Bronchial epithelial cell (primary cell): Measurements from ENCODE around the gene RGS6. TPM values are rescaled to one million over a fixed set of nuclear protein-coding genes. Genes with fewer than 3 reads are reported as not detected.

Source experiments
- DNase-seq: peaks from one replicate; pipeline ENCODE4 v3.0.0-alpha.2; 2010; ENCODE audit warnings: low read depth
- FAIRE-seq: peaks from 2 replicates; lab custom pipeline; 2011; peaks lifted over from hg19 to GRCh38; lab: Jason Lieb, UNC
- H3K27me3 ChIP-seq: 2 replicates; pipeline ENCODE4 v1.5.1; 2011; ENCODE audit warnings: low read length; ENCODE audit not compliant: control insufficient read depth, insufficient read depth
- H3K36me3 ChIP-seq: 2 replicates; pipeline ENCODE4 v1.5.1; 2011; ENCODE audit warnings: low read length; ENCODE audit not compliant: control insufficient read depth, insufficient read depth
- H3K4me3 ChIP-seq: 2 replicates; pipeline ENCODE4 v1.5.1; 2011; ENCODE audit warnings: mild to moderate bottlenecking, low read depth, low read length, control low read depth
- total RNA-seq: library from RNA; depleted of rRNA; stranded (reverse); fragments of >200 nt; gene quantifications from 2 replicates; pipeline ENCODE4 v1.2.1, GENCODE V29; 2014
- TF ChIP-seq, protein P1 (sequence below): IDR thresholded peaks from 2 replicates; pipeline ENCODE4 v1.5.1; 2011; ENCODE audit warnings: mild to moderate bottlenecking, moderate library complexity, low read length, control low read depth, inconsistent platforms; ENCODE audit not compliant: insufficient read depth, severe bottlenecking

Gene RGS6
- total RNA-seq, 1 donor from 2014 or later, result not detected

DNA sequence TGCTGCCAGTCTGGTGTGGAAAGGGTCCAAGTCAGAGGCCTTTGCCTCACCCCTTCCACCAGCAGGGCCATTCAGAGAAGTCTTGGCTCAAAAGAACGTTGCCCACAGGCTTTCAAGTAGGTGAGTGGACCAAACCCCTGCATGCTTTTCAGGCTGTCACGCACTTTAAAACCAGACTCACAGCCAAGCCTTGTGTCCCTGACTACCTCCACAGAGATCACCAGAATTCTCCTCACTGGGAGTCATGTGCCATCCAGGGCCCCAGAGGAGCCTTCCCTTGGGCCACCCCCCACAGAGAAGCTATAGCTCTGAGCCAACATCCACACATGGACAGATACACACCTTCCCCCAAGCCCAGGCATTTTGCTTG is 678.6 kb downstream of the RGS6 start:
- DNase-seq (no peak), FAIRE-seq (no peak)
- H3K36me3 ChIP-seq, result no peaks in the 10 kb centered on the region
- H3K4me3 ChIP-seq, result no peak overlapping the region
- TF ChIP-seq, protein P1, sequence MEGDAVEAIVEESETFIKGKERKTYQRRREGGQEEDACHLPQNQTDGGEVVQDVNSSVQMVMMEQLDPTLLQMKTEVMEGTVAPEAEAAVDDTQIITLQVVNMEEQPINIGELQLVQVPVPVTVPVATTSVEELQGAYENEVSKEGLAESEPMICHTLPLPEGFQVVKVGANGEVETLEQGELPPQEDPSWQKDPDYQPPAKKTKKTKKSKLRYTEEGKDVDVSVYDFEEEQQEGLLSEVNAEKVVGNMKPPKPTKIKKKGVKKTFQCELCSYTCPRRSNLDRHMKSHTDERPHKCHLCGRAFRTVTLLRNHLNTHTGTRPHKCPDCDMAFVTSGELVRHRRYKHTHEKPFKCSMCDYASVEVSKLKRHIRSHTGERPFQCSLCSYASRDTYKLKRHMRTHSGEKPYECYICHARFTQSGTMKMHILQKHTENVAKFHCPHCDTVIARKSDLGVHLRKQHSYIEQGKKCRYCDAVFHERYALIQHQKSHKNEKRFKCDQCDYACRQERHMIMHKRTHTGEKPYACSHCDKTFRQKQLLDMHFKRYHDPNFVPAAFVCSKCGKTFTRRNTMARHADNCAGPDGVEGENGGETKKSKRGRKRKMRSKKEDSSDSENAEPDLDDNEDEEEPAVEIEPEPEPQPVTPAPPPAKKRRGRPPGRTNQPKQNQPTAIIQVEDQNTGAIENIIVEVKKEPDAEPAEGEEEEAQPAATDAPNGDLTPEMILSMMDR, result no peak
- H3K27me3 ChIP-seq, result no peaks in the 10 kb centered on the region

DNA sequence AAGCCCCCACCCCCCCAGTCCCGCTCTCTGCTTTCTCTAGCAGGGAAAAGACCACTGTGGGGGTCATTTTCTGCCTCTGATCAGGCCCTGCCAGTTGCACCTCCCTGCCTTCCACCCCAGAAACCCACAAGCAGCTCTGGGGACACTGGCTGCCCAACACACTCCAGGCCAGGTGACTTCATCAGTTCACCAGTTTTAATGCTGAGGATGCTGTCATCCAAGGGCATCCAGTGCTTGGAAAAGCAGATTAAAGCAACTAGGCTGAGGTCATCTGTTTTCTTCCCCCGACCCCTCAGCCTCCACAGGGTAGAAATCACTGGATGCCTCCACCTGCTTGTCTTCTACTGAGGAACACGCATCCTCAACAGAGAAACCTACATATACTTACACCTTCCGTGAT is 679.3 kb downstream of the RGS6 start:
- TF ChIP-seq, protein P1, result no peak
- H3K27me3 ChIP-seq, result no peaks in the 10 kb centered on the region
- H3K36me3 ChIP-seq, result no peaks in the 10 kb centered on the region
- FAIRE-seq, result no peak
- no peak overlapping the region for H3K4me3 ChIP-seq
- no peak for DNase-seq

DNA sequence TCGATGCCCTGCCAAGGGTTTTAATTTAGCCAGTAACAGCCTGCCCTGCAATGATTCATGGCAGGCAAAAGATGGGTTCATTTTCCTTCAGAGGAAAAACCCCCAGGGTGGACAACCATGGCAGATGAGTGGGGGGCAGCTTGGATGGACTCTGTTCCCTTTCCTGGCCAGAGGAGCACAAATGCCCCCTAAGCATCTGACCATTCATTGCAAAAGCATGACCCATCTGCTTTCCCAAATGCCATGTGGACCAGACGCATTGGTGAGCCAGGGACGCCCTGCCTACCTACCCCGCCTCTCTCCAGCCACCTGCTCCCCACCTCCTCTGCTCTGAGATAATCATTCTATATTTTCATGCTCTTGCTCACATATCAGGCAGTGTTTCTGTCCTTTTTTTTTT is 679.8 kb downstream of the RGS6 start:
- no peak overlapping the region for H3K4me3 ChIP-seq
- FAIRE-seq, result no peak
- DNase-seq, result no peak
- no peaks in the 10 kb centered on the region for H3K27me3 ChIP-seq
- TF ChIP-seq, protein P1, result no peak
- no peaks in the 10 kb centered on the region for H3K36me3 ChIP-seq

DNA sequence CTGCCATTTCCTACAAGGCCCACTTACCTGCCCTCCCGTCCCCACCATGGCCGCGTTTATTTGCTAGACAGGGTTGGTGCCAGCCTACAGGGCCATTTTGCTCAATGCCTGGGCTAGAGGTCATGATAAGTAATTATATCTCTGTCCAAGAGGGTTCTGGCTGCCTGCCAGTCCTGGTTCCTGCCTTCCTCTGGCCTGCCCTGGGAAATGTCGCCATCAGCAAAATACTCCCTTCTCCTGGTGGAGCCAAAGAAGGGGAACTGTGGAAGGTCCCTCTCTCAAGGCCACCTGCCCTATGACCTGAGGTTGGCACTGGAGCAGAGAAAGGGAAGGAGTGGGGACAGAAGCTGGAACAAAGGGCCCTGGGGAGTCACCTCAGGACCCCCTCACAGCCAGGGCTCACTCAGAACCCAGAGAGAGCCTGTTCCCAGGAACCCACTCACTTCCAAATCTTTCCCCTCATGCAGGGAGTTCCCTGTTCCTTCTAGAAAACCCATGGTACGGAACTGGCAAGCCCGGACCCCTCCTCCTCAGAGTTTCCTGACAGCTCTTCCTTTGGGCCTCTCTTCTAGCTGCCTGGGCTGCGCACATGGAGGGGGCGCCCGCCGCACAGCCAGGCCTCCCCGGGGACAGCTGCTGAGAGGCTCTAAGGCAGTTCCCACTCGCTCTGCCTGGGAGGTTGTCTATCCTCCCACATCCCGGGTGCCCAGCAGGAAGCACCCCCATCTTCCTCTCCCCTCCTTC is 681.2 kb downstream of the RGS6 start:
- no peak for FAIRE-seq
- DNase-seq, result peak; percentile 6
- TF ChIP-seq, protein P1, result no peak
- H3K36me3 ChIP-seq, result no peaks in the 10 kb centered on the region
- H3K4me3 ChIP-seq, result no peak overlapping the region
- no peaks in the 10 kb centered on the region for H3K27me3 ChIP-seq

DNA sequence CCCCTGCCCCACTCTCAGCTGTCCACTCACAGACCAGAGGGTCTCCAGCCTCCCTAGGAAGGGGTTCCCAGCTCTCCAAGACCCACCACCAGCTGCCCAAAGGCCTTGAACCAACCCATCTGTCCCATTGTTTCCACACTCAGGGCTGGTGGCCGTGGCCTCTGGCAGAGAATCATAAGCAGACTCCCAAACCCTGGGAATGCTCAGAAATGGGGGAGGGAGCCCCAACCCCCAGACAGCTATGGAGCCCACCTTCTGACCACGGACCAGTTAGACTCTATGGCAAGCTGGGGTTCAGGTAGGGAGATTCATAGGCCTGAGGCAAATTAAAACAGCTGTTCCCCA is 681.7 kb downstream of the RGS6 start:
- TF ChIP-seq, protein P1, result no peak
- FAIRE-seq, result no peak
- no peak for DNase-seq
- H3K4me3 ChIP-seq, result no peak overlapping the region
- H3K27me3 ChIP-seq, result no peaks in the 10 kb centered on the region
- no peaks in the 10 kb centered on the region for H3K36me3 ChIP-seq

DNA sequence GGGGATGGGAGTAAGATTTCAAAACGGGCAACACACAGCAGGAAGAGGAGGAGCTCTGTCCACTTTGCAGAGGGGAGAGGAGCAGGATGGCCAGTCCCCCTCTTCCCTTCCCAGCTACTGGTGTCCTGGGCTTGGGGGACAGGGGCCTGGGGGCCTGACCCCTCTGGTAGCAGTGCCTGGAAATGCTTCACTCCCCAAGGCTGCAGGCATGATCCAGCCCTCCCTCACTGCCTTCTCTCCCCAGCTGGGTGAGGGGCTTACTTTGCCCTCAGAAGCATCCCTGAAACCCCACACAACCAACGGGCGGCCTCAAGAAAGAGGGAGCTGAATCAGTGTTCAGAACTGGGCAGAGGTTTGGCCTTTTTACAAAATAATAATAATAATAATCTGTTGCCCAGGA is 682.1 kb downstream of the RGS6 start:
- TF ChIP-seq, protein P1, result no peak
- DNase-seq (no peak), FAIRE-seq (no peak)
- Histone ChIP-seq H3K36me3 (no peaks in the 10 kb centered on the region), H3K4me3 (no peak overlapping the region), H3K27me3 (no peaks in the 10 kb centered on the region)
